Activated CD4-positive, alpha-beta T cell treated with anti-CD3 and anti-CD28 coated beads, Interleukin-2, amount 50 U/mL, for 4 hours (primary cell): ENCODE measurements around the gene SULT6B1.
"Not testable (repeated sequence)": the region's sequence is repeated elsewhere in the genome, so short reads cannot be mapped to it uniquely, and the experiment has no call there.

Experiments
- DNase-seq, 2 experiments: peaks; one replicate each; pipeline ENCODE4 v3.0.0-alpha.2; 2020

The SULT6B1 gene

DNA sequence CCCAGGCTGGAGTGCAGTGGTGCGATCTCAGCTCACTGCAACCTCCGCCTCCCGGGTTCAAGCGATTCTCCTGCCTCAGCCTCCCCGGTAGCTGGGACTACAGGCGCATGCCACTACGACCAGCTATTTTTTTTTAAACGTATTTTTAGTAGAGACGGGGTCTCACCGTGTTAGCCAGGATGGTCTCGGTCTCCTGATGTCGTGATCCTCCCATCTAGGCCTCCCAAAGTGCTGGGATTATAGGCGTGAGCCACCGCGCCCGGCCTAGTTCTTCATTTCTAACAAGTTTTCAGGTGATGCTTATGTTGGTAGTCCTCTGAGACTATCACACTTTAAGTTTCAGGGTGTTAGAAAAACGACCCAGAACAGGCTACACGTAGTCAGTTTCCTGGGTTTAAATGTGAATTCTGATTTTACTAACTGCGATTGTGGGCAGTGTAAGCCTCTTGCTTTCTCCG, 7.4 kb upstream of the SULT6B1 start:
- not testable (repeated sequence) for DNase-seq

DNA sequence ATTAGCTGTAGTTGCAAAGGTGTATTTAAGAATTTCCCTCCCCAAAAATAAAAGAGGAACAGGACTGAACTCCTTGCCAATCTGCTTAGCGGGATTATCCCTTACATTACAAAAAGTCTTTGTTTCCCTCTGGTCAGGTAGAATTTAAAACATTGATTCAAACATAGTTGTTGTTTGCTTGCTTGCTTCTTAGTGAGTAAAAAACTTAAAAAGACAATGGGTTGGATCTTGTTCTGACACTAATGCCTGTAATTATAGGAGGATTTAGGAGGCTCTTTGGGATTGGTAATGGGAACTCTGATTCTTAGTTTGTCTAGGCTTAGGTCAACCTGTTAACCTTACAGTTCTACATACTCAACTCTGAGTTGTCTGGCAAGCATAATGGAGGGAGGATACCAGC, 4.1 kb upstream of the SULT6B1 start:
- no peak for DNase-seq

GRCh38 chr2:37191747-37192146, 3.3 kb upstream of the SULT6B1 start:
- DNase-seq, result no peak

- DNase-seq, result no peak
Observed at GRCh38 chr2:37191253-37191652, 2.8 kb upstream of the SULT6B1 start.

DNA sequence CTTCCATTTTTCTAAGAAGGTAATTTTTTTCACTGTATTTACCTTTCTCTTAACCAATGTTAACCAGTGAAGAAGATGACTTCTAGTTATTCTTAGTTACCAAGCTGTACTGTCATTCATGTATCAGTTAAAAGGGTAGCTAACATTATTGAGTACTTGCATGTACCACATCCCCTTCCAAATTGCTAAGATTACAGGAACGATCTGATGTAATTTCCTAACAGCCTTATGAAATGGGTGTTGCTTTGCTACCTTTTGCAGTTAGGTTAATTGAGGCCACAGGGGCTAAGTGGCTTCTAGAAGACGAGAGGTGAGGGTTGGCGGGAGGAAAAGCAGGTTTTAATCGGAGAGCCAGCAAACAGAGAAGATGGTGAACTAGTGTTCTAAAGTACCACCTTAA, 1.8 kb upstream of the SULT6B1 start:
- no peak for DNase-seq

GRCh38 chr2:37189452-37190153, 1.1 kb upstream of the SULT6B1 start:
- DNase-seq, result no peak

GRCh38 chr2:37181726-37182684, 6.5 kb downstream of the SULT6B1 start:
- DNase-seq, result no peak

GRCh38 chr2:37180640-37181039, 7.8 kb downstream of the SULT6B1 start:
- no peak for DNase-seq

DNA sequence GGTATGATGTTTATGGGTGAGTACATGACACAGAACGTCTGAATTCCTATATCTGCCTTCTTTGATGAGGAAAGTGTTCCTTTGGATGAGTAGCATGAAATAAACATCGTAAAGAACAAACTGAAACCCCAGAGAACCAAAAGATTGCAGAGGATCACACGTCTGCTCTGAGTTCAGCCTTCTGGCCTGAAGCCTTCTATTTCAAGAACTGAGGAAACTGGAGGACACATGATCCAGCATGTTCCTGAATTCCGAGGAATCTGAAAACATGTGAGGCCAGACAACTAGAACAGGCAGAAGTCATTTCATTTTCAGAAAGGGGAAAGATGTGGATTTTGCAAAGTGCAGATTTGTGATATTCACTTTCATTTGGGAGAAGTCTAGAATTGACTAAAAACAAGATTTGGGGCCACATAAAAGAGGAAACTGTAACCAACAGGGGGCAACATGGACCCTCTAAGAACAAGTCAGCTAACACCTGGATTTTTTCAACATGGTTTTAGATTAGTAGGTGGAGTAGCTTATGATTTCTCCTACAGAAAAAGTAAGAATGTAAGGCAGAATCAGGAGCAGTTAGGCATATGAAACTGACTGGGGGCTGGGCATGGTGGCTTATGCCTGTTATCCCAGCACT, 8.3 kb downstream of the SULT6B1 start:
- no peak for DNase-seq

DNA sequence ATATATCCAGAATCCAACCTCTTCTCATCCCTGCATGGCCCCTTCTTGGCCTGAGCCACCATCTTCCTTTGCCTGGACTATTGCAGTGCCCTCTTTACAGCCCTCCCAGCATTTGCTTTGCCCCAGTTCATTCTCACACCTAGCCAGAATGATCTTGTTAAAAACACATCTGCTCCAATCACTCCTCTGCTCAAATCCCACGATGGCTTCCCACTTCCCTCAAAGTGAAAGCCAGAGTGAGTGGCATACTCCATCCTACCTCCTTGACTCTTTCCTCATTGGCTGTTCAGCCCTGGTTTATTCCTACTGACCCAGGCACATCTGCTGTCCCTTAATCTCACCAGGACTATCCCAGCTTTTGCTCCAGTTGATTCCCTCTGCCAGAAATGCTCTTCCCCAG, 14.7 kb downstream of the SULT6B1 start:
- no peak for DNase-seq

DNA sequence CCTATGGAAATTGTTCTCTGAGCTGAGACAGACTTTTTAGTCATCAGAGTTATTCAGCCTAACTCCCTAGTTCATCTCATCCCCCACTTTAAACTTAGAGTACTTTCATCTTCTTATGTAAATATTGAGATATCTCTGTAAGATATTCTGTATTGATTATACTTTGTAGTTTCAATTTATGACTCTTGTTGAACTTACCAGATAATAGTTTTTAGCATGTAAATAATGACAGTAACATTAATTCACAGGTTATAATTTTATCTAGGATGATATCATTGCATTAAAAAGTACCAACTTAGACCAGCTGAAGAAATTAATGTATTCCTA, 16.9 kb downstream of the SULT6B1 start:
- no peak for DNase-seq

DNA sequence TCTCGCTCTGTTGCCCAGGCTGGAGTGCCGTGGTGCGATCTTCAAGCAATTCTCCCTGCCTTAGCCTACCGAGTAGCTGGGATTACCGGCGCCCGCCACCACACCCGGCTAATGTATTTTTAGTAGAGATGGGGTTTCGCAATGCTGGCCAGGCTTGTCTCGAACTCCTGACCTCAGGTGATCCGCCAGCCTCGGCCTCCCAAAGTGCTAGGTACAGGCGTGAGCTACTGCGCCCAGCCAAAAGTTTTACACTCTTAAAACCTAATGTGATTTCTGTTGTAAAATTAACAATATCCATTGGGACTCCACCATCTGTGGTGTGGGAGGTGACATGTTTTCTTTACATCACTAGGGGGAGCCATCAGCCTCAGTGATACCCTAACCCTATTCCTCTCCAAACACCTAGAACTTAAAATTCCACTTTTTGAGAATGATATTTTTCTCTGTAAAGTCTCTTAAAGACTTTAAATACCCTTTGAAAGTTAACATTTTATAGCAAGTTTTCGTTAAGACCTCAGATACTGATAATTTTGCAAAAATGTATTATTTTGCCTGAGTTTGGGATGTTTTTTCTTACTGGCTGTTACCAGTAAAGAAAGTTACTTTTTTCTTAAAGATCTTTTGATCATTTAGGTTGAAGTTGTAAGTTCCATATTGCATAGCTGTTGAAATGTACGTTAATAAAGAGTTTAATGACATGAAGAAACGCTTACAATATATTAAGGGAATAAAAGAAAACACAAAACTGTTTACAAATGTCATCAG, 20.1 kb downstream of the SULT6B1 start:
- DNase-seq, result no peak

GRCh38 chr2:37167636-37168180, 20.8 kb downstream of the SULT6B1 start:
- DNase-seq, result no peak

GRCh38 chr2:37164757-37165156, 23.7 kb downstream of the SULT6B1 start:
- no peak for DNase-seq

GRCh38 chr2:37156857-37157714, 31.4 kb downstream of the SULT6B1 start, which contains the start of gene EIF2AK2:
EIF2AK2 (minus strand) TSS chr2:37156980; CDS start chr2:37147806, 9,174 bp downstream.
- DNase-seq, result peak; percentile 78 to 79

DNA sequence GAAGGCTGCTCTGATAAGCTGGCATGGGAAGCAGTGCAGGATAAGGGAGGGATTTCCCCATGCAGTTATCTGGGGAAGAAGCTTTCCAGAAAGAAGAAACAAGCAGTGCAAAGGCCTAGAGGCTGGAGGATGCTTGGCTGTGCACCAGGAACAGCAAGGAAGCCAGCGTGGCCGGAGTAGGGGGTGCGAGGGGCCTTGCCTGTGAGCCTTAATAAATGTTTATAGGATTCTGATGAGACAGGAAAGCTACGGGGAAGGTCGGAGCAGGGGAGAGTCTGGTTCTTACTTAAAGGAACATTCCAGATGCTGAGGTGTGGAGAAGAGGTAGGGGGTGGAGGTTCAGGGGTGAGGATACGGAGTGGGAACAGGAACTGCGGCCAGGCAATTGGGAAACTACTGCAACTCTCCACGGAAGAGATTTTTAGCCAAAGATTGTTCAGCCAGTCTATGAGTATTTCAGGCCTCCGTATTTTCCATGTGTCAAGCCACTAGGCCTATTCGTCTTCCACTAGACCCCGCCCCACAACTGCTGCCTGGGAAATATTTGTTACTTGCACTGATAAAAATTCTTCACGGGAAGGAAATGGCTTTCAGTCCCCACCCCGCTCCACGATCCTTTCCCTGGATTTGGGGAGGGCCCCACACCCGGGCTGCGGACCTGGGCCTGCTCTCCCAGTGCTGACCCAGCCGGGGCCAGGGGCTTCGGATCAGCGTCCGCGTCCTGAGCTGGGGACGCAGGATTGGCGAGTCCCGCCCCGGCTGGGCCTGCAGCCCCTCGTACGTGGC, 32.2 kb downstream of the SULT6B1 start:
- DNase-seq, result peak; percentile 30 to 38

DNA sequence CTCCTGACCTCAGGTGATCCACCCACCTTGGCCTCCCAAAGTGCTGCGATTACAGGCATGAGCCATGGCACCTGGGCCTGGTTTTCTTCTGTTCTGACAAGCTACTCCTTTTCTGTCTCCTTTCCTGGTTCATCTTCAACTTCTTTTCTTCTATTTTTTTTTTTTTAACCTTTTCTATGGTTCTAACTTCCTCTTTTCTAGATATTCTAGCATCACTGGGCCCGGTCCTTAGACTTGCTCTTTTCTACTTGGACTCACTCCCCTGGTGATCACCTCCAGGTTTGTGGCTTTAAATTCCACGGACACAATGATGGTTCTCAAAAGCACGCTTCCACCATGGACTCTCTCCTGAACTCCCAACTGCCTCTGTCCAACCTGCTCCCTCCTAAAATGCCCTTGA, 33.7 kb downstream of the SULT6B1 start:
- no peak for DNase-seq

GRCh38 chr2:37153224-37153623, 35.2 kb downstream of the SULT6B1 start:
- no peak for DNase-seq

DNA sequence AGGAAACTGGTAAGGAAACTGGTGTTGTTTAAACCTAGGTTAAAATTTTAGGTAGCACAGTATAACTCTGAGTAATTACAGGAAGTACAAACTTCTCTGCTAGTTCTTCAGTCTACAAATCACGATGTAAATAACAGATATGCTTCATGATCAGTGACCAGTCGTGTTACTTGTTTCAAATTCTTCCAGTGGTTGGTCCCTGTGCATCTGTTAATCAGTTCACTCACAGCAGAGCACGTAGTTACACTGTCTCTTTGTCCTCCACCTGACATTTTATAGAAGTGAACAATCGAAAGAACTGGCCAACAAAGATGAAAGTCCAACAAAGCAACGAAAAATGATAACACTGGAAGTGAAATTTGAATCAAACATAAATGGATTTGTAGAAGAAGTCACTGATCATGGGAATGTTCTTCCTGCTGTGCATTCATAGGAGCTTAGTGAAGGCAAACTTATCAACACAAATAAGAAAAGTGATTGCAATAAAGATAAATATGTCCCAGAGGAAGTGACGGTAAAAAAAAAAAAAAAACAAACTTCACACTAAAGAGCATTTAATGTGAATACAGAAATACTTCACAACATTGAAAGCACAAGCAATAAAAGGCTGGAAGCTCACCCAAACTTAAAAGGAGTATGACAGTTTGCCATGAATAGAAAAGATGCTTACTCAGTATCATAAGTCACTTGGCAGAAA, 38.7 kb downstream of the SULT6B1 start:
- DNase-seq, result no peak

DNA sequence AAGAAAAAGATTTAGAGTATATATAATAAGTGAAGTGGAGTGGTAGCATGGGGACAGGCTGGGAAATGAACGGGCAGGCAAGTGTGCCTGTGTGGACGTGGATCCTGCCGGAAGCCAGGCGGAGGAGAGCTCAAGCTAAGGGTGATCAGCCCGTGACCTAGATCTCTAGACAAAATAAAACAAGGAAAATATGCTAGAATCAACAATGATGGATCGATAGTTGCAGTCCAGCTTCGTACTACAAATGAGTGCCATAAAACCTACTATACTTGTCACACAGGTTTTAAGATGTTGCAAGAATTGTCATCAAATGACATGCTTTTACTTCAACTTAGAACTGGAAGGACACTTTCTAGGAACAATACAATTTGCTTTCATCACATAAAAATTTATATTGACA, 40.1 kb downstream of the SULT6B1 start:
- no peak for DNase-seq
